NCI-H1694 treated with DMSO at 0.1 percent for 48 hours (cell line): ENCODE results near the gene MAP1LC3C.
"Not testable (repeated sequence)": the region's sequence is repeated elsewhere in the genome, so short reads cannot be mapped to it uniquely, and the experiment has no call there.

Experiments
- DNase-seq: peaks from one replicate; lab custom pipeline; 2025; lab: John Stamatoyannopoulos, UW

MAP1LC3C gene

GRCh38 chr1:241992734-241993133 is 6.2 kb downstream of the MAP1LC3C start:
- no peak for DNase-seq

- no peak for DNase-seq
Observed at GRCh38 chr1:241990040-241990439, 8.9 kb downstream of the MAP1LC3C start.

- not testable (repeated sequence) for DNase-seq
Observed at GRCh38 chr1:241988389-241988930, 10.4 kb downstream of the MAP1LC3C start.

GRCh38 chr1:241985787-241986186 is 13.1 kb downstream of the MAP1LC3C start:
- DNase-seq: peak; percentile 29

- peak; percentile 7 for DNase-seq
Observed at GRCh38 chr1:241979926-241980325, 19.0 kb downstream of the MAP1LC3C start.

- DNase-seq: no peak
Observed at GRCh38 chr1:241979071-241979470, 19.8 kb downstream of the MAP1LC3C start.

GRCh38 chr1:241976229-241976628 is 22.7 kb downstream of the MAP1LC3C start:
- no peak for DNase-seq

GRCh38 chr1:241972703-241973369 is 26.1 kb downstream of the MAP1LC3C start:
- no peak for DNase-seq

GRCh38 chr1:241968611-241969010 is 30.3 kb downstream of the MAP1LC3C start:
- DNase-seq: no peak

- DNase-seq: no peak
Observed at GRCh38 chr1:241964550-241965282, 34.2 kb downstream of the MAP1LC3C start.

GRCh38 chr1:241963722-241964121 is 35.2 kb downstream of the MAP1LC3C start:
- no peak for DNase-seq

GRCh38 chr1:241962153-241962552 is 36.7 kb downstream of the MAP1LC3C start:
- DNase-seq: no peak

- peak; percentile 68 for DNase-seq
Observed at GRCh38 chr1:241957692-241958494, 41.0 kb downstream of the MAP1LC3C start, which contains the start of gene BECN2. BECN2 (plus strand) TSS chr1:241957767; CDS start chr1:241957767, 0 bp downstream.

GRCh38 chr1:241950390-241950789 is 48.5 kb downstream of the MAP1LC3C start:
- DNase-seq: no peak

GRCh38 chr1:241947354-241947753 is 51.5 kb downstream of the MAP1LC3C start:
- DNase-seq: no peak
